ENCODE results near the gene DOCK2. TPM values are rescaled to one million over a fixed set of nuclear protein-coding genes. Genes with fewer than 3 reads are reported as not detected.

DOCK2 gene
- total and polyA plus RNA-seq, 2 of the 8 experiments (the other 6 are each of a cell fraction or from before 2014, with no cell fraction given), result 3.9 to 5.7 TPM

- TF ChIP-seq CHD7 (IDR thresholded peaks at IDR 0.05; ENCODE audit: insufficient replicate concordance, low read length) (no peak), BACH1 (IDR thresholded peaks at IDR 0.05; ENCODE audit: low read length) (no peak), ATF2 (IDR thresholded peaks at IDR 0.05; ENCODE audit: low read length) (no peak), POLR2A (IDR thresholded peaks at IDR 0.05; ENCODE audit: control extremely low read depth in 1 of 2, low read depth in 2 of 2, low read length in 2 of 2) (no peak), JUN (IDR thresholded peaks at IDR 0.05; ENCODE audit: low read depth, low read length) (no peak), SIN3A (conservative IDR thresholded peaks at IDR 0.05 in 1 of 2, IDR thresholded peaks at IDR 0.05 in 1 of 2; ENCODE audit: low read depth in 1 of 2, low read length in 2 of 2) (no peak), RAD21 (IDR thresholded peaks at IDR 0.05 in 1 of 2, conservative IDR thresholded peaks at IDR 0.05 in 1 of 2; ENCODE audit: low read depth in 2 of 2, low read length in 2 of 2) (no peak)
Measured at GRCh38 chr5:169653091-169653490, 16.0 kb downstream of the DOCK2 start (continued).
